Lower leg skin (tissue), 3 donors: ENCODE measurements around the gene MYO19.

Source experiments
- POLR2A ChIP-seq, 2 donors: fragments of 450-650 bp; IDR thresholded peaks; one replicate each; pipeline ENCODE4 v1.6.1; 2016 to 2017; ENCODE audit warnings: antibody characterized with exemption in 2 of 2, mild to moderate bottlenecking in 1 of 2, moderate library complexity in 1 of 2
- TF ChIP-seq, protein P1 (sequence below), 3 donors: fragments of 450-650 bp; IDR thresholded peaks; one replicate each; pipeline ENCODE4 v1.5.1; 2016; ENCODE audit warnings: antibody characterized with exemption in 3 of 3, mild to moderate bottlenecking in 3 of 3, moderate library complexity in 2 of 3

DNA sequence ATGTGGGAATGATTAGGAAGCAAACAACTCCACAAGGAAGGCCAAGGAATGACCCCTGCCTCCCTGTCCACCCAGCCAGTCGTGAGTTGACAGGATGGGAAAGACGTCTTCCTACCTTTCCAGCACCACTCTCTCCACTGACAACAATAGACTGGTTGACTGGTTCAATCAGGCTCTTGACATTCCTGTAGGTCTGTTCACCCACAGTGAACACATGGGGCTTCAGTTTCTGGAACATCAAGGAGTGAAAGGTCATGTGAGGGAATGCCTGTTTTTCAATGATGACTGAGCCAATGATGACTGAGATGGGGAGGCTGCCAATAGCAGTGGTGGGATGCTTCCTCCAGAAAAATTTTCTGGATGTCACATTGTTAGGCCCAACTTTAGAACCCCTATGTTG, 9.6 kb downstream of the MYO19 start:
- TF ChIP-seq, protein P1, sequence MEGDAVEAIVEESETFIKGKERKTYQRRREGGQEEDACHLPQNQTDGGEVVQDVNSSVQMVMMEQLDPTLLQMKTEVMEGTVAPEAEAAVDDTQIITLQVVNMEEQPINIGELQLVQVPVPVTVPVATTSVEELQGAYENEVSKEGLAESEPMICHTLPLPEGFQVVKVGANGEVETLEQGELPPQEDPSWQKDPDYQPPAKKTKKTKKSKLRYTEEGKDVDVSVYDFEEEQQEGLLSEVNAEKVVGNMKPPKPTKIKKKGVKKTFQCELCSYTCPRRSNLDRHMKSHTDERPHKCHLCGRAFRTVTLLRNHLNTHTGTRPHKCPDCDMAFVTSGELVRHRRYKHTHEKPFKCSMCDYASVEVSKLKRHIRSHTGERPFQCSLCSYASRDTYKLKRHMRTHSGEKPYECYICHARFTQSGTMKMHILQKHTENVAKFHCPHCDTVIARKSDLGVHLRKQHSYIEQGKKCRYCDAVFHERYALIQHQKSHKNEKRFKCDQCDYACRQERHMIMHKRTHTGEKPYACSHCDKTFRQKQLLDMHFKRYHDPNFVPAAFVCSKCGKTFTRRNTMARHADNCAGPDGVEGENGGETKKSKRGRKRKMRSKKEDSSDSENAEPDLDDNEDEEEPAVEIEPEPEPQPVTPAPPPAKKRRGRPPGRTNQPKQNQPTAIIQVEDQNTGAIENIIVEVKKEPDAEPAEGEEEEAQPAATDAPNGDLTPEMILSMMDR (IDR thresholded peaks at IDR 0.05): no peak
- TF ChIP-seq POLR2A (IDR thresholded peaks at IDR 0.05): no peak
